Ramos (cell line): ENCODE measurements around the gene ILF2.

Experiments used
- in situ Hi-C: fragments of 300-500 bp; cut with MboI; formaldehyde crosslinking; loops from one replicate; pipeline ENCODE4 v1.14.3; 2022; ENCODE audit warnings: low sequenced_read_pairs; ENCODE audit not compliant: unreplicated experiment

ILF2 gene

DNA sequence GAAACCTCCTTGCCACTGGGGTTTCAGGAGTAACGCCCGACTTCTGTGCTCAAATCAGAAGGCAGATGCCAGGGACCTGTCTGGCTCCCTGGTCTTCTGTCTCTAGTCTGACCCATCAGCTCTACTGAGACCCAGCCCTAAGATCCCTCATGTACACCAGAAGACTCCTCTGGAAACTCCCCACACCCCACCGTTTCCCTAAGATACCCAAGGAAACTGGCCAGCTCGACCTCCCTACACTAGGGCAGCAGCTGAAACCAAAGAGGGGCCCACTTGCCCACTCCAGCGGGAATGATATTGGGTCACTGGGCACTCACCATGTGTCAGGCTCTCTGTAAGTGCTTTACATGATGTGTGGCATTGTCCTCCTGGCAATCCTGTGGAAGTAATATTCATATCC is 57.4 kb downstream of the ILF2 start:
- in situ Hi-C loops = no loop called here

DNA sequence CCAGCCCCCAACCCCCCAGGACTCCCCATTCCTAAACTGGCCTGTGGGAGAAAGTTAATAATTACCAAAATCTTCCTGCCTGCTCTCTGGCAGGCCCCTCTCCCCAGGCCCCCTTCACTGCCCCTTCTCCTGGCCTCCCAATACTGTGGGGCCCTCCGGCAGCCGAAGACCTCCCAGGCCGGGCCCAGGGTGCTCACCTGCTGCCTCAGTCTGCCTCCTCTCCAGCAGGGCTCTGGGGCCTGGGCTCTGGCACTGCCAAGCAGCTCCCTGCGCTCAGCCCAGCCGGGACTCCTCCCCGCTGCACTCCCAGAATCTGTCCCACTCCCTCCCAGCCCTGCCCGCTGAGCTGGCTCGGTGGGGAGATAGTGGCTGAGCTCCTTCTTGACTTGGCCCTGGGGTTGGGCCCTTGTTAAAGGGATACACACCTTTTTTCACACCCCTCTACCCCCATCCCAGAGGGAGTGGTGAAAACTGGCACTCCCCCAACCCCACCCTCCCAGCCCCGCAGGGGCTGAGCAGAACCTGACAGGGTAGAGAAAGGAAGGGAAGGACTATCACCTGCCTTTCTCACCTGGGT is 58.0 kb downstream of the ILF2 start, which contains the start of gene S100A16:
S100A16 (minus strand) TSS at position 383 of the 577 bp plus-strand sequence. CDS start 4,986 bp downstream, outside the sequence.
- in situ Hi-C loops = no loop called here

DNA sequence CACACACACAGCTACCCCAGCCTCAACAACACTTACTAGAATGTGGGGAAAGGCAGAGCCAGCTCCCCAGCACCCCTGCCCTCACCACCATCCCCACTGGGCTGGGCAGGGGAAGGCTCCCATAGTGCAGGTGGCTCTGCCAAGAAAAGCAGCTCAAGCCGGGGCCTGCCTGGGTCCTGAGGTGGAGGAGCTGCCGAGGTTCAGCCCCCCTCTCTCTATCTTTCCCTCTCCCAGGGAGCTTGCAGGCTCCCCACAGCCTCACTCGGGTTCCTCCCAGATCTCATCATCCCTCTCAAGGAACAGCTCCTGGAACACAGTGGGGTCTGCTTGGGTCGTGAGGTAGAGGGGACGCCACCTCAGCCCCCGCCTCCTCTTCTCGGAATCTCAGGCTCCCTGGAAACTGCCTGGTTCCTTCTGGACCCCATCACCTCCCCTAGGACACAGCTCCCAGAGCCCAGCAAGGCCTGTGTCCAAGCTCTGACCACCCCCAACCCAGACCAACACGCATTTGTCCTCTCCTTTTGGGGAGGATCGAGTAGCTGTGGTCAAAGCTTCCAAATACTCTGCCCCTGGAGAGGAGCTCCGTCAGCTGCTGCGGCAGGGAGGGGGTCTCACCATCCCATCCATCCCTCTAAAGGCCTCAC is 58.6 kb downstream of the ILF2 start:
- in situ Hi-C loops = no loop called here
